HG03280 (cell line): ENCODE measurements around the gene PCK2.
A peak's percentile ranks its signal among the peaks of the same experiment; 100 is the strongest.

Experiments
- ATAC-seq: cut with Tn5 transposase; IDR thresholded peaks from one replicate; pipeline ENCODE4 v1.9.1; 2021; ENCODE audit warnings: mild to moderate bottlenecking, moderate library complexity; ENCODE audit not compliant: unreplicated experiment

PCK2 gene

DNA sequence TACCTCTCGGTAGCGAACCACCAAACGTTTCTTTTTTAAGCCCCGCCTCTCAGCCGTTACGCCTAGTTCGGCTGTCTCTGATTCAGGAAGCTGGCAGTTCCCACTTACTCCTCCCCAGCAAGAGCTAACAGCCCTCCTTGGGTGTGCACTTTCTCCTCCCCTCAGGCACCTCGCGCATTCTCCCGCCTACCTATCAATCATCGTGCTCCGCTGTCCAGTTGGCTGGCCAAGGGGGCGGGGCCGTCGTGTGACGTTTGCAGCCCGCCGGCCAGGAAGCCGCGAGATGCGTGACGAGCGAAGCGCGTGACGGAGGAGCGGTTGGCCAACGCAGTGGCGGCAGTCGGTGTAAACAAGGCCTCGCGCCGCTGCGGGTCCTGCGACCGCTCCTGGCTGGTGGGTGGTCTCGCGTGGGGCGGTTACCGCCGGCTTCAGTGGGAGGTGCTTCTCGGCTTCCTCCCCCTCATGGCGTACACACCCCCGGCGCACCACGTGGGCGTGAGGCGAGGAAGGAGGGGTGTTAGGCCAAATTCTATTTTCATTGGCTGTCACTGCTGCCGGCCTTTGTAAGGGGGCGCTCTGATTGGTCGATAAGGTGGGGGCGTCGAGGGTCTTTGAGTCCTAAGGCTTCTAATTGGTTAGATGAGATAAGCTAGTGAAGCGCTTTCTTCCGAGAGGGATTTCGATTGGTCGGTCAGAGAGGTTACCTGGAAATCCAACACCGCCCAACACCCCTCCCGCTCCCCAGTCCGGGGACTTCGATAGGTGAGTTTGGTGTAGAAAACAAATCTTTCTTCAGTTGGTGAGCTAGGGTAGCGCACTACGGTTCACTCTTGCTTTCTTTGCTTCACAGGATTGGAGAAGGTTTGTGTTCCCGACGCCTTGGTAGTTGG lies 20.7 kb downstream of the PCK2 start, which contains the start of the genes DCAF11 and NRL:
Gene DCAF11 (plus strand): TSS at position 246 of the 890 bp plus-strand sequence. CDS start 818 bp downstream, outside the sequence.
Gene NRL (minus strand): TSS at position 418 of the 890 bp plus-strand sequence. CDS start 32,101 bp downstream, outside the sequence.
- ATAC-seq, result peak; percentile 85

DNA sequence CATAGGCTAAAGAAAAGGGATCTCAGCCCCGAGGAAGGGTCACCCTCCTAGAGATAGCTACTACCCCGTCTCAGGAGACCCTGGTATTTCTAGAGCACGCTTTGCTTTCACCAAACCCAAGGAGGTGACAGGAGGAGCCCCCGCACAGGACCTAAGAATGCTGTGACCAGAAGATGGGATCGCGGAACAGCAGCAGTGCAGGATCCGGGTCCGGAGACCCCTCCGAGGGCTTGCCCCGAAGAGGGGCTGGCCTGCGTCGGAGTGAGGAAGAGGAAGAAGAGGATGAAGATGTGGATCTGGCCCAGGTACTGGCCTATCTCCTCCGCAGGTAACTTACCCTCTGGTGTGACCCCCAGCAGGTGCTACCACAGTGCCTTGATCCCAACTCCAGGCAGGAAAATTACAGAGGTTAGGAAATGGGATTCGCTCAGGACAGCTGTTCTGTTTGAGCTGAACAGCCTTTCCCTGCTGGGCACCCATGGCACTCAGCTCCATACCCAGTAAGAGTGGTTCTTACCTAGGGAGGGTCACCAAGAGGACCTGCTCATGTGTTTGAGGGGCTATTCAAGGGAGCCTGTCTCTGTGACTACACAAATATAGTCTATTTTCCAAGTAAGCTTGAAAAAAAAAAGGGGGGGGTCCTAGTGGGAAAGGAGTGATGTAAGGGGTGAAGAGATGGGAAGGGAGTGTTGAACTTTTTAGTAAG lies 21.5 kb downstream of the PCK2 start:
- ATAC-seq, result no peak

DNA sequence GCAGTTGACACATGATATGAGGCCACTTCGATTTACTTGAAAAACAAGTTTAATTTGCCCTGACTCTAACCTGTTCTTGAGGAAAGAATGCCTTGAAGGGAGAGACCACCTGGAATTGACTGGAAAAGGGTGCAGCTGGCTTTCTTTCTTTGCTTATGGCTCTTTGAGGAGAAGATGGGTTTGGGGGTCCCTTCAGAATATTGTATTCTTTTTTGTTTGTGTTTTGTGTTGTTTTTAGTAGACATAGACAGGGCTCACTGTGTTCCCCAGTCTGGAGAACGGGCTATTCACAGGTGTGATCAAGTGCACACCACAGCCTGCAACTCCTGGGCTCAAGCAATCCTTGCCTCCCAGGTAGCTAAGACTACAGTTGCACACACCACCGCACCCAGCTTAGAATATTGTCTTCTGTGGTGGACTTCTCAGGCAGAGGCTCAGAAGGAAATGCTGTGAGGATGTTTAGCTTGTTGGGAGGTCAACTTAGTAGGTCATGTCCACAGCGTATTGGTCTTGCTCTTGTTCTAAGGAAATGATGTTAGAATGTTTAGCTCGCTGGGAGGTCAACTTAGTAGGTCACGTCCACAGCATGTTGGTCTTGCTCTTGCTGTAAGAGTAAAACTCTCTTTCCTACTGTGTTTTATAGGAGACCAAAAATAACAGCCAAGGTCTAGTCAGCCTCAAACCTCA lies 22.2 kb downstream of the PCK2 start:
- no peak for ATAC-seq

DNA sequence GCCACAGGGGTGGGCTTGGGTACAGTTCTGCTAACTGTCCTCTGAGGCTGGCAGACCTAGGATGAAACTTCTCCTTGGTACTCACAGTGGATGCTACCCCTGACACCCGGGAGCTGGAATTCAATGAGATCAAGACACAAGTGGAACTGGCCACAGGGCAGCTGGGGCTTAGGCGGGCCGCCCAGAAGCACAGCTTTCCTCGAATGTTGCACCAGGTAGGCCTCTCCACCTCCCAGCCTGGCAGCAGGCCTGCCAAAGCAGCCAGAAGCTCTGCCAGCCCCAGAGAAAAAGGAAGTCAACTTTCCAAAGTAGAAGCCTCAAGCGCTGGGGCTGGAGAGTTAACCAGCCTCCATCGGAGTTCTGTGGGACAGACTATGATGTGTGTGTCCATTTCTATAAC lies 23.1 kb downstream of the PCK2 start:
- ATAC-seq, result no peak

DNA sequence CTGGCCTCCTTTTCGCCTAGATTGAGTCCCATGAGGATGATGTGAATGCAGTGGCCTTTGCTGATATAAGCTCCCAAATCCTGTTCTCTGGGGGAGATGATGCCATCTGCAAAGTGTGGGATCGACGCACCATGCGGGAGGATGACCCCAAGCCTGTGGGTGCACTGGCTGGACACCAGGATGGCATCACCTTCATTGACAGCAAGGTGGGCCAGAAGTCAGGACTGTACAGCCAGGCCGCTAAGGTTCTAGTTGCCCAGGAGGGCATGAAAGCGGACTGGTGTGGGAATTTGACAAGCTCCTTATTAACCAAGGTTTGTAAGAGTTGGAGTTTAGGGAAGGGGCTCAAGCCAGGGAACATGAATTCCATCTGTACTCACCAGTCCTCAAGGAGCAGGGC lies 25.6 kb downstream of the PCK2 start:
- ATAC-seq, result no peak

DNA sequence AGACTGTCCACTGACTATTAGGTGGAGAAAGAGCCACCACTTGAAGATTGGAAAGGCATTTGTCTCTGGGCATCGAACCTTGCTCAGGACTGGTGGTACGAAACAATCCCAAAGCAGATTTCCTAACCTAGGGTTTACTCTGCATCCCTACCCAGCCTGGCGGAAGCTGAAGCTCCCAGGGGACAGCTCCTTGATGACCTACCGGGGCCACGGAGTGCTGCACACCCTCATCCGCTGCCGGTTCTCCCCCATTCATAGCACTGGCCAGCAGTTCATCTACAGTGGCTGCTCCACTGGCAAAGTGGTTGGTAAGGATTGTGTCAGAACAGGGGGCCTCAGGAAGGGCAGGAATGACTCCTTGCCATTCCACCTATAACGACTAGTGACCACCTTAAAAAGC lies 27.1 kb downstream of the PCK2 start:
- ATAC-seq, result no peak

DNA sequence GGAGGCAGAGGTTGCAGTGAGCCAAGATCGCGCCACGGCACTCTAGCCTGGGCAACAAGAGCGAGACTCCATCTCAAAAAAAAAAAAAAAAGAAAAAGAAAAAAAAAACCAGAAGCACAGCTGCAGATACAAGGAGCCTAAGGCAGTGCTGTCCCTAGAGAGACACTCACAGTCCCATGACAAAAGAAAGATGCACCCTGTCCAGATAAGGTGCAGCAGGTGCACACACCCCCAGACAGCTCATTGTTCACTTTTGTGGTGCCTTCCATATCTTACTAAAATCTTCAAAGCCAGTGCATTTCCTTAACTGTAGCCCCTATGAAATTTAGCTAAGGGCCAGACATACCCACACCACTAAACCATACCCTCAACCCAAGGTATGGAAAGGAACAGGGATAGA lies 28.3 kb downstream of the PCK2 start:
- ATAC-seq, result no peak

DNA sequence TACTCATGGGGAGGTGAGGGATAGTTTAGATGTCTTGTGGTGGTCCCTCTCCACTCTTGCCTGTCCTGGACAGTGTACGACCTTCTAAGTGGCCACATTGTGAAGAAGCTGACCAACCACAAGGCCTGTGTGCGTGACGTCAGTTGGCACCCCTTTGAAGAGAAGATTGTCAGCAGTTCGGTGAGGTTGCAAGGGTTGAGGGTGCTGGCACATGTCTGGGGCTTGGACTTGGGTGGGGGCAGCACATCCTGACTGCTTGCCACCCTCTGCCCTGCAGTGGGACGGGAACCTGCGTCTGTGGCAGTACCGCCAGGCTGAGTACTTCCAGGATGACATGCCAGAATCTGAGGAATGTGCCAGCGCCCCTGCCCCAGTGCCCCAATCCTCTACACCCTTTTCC lies 28.8 kb downstream of the PCK2 start:
- no peak for ATAC-seq

DNA sequence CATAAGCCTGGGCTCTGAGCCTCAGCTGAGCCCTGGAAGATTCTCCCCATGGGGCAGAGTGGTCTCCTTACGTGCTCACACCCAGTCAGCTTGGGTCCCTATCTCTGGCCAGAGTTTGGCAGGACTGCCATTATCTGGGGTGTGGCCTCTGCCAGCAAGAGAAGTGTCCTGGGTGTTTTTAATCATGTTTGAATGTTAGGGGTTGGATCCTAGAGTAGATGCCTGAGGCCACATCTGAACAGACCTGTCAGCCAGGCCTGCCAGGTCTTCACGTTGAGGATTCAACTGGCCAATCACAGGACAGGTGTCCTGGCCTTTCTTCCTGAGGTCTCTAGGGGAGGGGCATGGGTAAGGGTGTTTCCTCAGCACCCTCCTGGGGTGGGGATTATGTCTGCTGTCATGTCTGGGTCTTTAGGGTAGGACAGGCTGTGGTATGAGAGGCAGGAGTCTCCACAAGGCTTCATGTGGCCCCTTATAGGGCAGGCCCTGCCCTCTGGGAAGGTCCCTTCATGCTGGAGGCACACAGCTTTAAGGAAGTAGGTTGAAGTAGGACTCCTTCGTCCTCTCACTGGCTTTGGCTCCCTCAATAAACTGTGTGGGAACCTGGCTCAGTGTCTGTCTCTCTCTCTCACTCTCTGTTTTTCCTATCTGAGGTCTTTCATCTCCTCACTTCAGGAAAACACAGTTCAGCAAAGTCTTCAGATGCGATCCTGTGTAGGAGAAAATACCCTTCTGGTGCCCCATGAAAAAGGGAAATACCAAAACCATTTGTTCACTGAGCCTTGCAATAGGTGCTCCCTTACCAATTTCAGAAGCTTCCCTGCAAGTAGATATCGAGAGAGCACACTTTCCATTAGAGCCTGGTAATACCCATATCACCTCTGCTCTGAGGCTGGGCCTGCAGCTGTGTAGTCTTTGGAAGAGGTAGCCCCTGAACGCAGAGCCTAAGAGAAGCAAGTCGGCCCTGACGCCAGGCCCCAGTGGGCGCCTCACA lies 29.6 kb downstream of the PCK2 start:
- no peak for ATAC-seq

DNA sequence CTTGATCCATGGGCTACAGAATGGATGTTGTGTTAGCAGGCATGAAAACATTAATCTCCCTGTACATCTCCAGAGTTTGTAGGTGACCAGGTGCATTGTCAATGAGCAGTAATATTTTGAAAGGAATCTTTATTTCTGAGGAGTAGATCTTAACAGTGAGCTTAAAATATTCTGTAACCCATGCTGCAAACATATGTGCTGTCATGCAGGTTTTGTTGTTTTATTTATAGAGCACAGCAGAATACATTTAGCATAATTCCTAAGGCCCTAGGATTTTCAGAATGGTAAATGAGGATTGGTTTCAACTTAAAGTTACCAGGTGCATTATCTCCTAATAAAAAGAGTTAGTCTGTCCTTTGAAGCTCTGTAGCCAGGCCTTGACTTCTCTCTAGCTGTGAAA lies 32.8 kb downstream of the PCK2 start:
- ATAC-seq, result no peak

DNA sequence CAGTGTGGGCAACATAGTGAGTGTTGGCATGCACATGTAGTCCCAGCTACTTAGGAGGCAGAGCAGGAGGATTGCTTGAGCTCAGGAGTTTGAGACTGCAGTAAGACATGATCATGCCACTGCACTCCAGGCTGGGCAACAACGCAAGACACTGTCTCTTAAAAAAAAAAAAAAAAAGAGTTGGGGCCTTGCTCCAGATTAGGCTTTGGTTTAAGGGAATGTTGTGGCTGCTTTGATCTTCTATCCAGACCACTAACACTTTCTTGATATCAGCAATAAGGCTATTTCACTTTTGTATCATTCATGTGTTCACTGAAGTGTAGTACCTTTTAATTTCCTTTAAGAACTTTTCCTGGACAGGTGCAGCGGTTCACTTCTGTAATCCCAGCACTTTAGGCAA lies 33.6 kb downstream of the PCK2 start:
- no peak for ATAC-seq

DNA sequence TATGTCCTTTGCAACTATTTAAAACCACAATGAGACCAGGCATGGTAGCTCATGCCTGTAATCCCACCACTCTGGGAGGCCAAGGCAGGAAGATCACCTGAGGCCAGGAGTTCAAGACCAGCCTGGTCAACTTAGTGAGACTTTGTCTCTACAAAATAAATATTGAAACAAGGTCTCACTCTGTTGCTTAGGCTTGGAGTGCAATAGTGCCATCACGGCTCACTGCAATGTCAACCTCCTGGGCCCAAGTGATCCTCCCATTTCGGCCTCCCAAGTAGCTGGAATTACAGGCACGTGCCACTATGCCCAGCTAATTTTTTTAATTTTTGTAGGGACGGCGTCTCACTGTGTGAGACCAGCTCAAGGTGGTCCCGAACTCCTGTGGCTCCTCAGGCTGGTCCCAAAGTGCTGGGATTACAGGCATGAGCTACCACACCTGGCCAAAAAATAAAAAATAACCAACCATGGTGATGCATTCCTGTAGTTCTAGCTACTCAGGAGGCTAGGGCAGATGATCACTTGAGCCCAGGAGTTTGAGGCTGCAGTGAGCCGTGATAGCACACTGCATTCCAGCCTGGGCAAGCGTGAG lies 35.4 kb downstream of the PCK2 start:
- no peak for ATAC-seq

DNA sequence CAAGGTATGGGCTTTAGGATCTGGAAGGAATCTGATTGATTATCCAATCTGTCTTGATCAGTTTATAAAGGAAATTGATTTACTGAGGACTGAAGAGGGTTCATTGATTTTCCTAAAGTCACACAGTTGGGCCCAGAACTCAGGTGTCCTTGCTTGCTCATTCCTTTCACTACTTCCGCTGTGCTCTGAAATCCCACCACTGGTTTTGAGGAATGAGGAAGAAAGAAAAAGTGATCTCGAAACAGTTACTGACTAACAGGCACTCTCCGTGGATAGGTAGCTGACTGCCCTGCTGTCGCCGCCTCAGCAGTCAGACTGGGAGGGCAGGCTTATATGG lies 36.2 kb downstream of the PCK2 start, which contains the start of gene FITM1:
Gene FITM1 (plus strand): TSS at position 280 of the 337 bp plus-strand sequence. CDS start 905 bp downstream, outside the sequence.
- no peak for ATAC-seq

DNA sequence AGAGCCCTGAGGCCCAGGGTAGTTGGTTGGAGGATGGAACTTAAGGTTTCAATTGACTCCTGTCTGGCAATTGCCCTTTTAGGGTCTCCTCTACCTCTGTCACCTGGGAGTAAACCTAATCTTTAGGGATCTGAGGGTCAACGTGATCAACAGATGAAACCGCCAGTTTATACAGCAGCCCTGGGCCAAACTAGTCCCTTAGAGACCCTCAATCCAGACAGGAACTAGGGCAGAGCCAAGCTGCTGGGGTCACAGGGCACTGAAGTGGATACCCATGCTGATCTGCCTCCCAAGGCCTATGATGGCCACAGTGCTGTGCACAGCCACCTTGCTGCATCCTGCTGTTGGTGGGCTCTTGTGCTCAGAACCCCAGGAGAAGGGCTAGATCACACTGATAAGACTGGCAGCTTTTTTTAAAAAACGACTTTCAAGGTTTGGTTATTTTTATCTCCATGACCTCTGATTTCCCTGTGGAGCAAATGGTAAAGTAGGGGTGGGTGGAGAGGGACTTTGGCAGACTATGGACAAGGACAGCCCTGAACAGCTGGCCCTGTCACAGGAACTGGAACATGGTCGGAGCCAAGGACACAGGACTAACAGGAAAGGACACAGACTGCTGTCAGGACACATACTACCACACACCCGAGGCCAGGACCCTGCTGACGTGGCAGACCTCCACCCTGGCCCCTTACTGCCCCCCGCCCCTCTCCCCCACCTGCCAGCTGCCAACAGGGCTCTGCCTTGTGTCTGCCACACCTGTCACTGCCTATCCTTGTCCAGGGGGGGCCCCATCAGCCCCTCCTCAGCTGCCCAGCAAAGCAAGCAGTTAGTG lies 36.8 kb downstream of the PCK2 start:
- no peak for ATAC-seq

DNA sequence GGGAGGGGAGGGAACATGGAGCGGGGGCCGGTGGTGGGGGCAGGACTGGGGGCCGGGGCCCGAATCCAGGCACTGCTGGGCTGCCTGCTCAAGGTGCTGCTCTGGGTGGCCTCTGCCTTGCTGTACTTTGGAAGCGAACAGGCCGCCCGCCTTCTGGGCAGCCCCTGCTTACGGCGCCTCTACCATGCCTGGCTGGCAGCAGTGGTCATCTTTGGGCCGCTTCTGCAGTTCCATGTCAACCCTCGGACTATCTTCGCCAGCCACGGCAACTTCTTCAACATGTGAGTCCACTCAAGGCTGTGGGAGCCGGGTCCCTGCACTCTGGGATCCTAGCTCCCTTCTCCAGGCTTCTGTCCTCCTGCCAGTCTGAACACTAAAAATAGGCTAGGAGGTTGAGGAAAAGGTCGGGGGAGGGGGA lies 37.4 kb downstream of the PCK2 start:
- ATAC-seq, result no peak

DNA sequence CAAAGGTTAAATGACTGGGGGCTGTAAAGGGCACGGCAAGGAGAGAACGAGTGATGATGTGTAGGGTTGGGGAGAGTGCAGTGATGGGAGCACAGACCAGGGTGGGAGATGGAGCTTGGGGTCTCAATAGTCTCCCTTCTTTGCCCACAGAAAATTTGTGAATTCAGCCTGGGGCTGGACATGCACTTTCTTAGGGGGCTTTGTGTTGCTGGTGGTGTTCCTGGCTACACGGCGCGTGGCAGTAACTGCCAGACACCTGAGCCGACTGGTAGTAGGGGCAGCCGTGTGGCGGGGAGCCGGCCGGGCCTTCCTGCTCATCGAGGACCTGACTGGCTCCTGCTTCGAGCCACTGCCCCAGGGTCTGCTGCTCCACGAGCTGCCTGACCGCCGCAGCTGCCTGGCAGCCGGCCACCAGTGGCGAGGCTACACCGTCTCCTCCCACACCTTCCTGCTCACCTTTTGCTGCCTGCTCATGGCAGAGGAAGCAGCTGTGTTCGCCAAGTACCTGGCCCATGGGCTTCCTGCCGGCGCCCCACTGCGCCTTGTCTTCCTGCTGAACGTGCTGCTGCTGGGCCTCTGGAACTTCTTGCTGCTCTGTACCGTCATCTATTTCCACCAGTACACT lies 38.1 kb downstream of the PCK2 start:
- ATAC-seq, result no peak

DNA sequence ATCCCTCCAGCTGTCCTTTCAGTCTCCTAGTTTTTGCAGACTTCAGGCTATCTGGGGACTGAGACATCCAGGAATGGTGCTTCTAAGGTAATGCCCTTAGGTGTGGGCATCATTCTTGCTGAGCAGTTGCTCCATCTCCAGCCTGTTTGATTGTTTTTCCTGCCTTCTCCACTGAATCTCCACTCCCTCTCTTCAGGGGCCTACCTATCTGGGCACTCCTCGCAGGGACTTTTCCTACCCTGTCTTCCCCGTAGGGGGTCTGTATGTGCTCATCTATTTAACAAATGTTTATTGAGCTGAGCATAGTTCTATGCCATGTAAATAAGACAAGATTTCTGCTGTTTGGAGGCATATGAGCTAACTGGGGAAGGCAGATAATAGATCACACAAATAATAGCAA lies 38.9 kb downstream of the PCK2 start:
- no peak for ATAC-seq

DNA sequence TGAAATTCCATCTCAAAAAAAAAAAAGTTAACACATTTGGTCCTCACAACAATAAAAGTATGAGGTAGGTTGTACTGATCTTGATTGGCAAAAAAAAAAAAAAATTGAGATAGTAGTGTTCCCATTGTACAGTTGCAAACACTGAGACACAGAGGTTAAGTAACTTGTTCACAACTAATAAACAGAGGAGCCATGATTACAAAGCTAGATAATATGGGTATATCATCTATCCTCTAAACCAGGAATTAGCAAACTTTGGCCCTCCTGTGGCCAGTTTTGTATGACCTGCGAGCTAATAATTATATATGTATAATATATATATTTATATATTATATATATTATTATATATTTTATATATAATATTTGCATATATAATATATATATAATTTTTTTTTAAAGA lies 39.6 kb downstream of the PCK2 start:
- no peak for ATAC-seq

DNA sequence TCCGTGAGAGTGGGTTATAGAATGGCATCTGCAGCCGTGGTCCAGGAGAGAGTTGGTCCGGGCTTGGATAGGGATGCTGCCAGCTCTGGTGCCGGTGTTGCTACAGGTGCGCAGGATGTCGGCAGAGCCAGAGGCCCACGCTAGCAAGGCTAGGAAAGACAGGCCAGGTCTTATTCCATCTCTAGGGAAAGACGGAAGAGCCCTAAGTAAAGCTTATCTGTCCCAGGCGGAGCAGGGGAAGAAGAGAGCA lies 41.4 kb downstream of the PCK2 start:
- ATAC-seq, result peak; percentile 8
